GM08714 (cell line): ENCODE data around the gene IBA57.
"Not testable (repeated sequence)": the region's sequence is repeated elsewhere in the genome, so short reads cannot be mapped to it uniquely, and the experiment has no call there.

Source experiments
- H3K4me3 ChIP-seq: fragments of 200-500 bp; sonication (Bioruptor generic); 2 replicates; pipeline ENCODE4 v1.5.1; 2014; ENCODE audit warnings: mild to moderate bottlenecking, low read length, inconsistent platforms
- ZNF274 ChIP-seq: IDR thresholded peaks from 2 replicates; pipeline ENCODE4 v1.6.1; 2012; ENCODE audit warnings: mild to moderate bottlenecking, low read depth, low read length

The IBA57 gene

GRCh38 chr1:228168563-228169270, 3.1 kb downstream of the IBA57 start:
- H3K4me3 ChIP-seq: no peak overlapping the region
- TF ChIP-seq ZNF274: no peak

- TF ChIP-seq ZNF274: no peak
- no peak overlapping the region for H3K4me3 ChIP-seq
Measured at GRCh38 chr1:228169345-228169744, 3.7 kb downstream of the IBA57 start.

- no peak for TF ChIP-seq ZNF274
- H3K4me3 ChIP-seq: no peak overlapping the region
Measured at GRCh38 chr1:228170666-228171065, 5.1 kb downstream of the IBA57 start.

GRCh38 chr1:228171221-228171891, 5.8 kb downstream of the IBA57 start:
- no peak for TF ChIP-seq ZNF274
- H3K4me3 ChIP-seq: no peak overlapping the region

- H3K4me3 ChIP-seq: no peak overlapping the region
- TF ChIP-seq ZNF274: no peak
Measured at GRCh38 chr1:228172591-228173527, 7.3 kb downstream of the IBA57 start.

GRCh38 chr1:228173528-228174481, 8.2 kb downstream of the IBA57 start:
- not testable (repeated sequence) for H3K4me3 ChIP-seq

GRCh38 chr1:228174482-228175315, 9.1 kb downstream of the IBA57 start:
- H3K4me3 ChIP-seq: no peak overlapping the region
- TF ChIP-seq ZNF274: no peak

GRCh38 chr1:228175316-228176023, 9.9 kb downstream of the IBA57 start:
- no peak for TF ChIP-seq ZNF274
- no peak overlapping the region for H3K4me3 ChIP-seq

GRCh38 chr1:228176024-228176395, 10.4 kb downstream of the IBA57 start:
- TF ChIP-seq ZNF274: no peak

GRCh38 chr1:228176461-228177182, 11.0 kb downstream of the IBA57 start:
- no peak for TF ChIP-seq ZNF274
- no peak overlapping the region for H3K4me3 ChIP-seq

More at GRCh38 chr1:228176024-228176395, 10.4 kb downstream of the IBA57 start:
- no peak overlapping the region for H3K4me3 ChIP-seq

- no peak overlapping the region for H3K4me3 ChIP-seq
- TF ChIP-seq ZNF274: no peak
Measured at GRCh38 chr1:228177183-228177475, 11.5 kb downstream of the IBA57 start.
